ENCODE data around the gene TOPBP1. TPM values are rescaled to one million over a fixed set of nuclear protein-coding genes. Genes with fewer than 3 reads are reported as not detected.

TOPBP1 gene
- total and polyA plus RNA-seq, 2 of the 8 experiments (the other 6 are each of a cell fraction or from before 2014, with no cell fraction given) = 19.7 to 35.9 TPM

DNA sequence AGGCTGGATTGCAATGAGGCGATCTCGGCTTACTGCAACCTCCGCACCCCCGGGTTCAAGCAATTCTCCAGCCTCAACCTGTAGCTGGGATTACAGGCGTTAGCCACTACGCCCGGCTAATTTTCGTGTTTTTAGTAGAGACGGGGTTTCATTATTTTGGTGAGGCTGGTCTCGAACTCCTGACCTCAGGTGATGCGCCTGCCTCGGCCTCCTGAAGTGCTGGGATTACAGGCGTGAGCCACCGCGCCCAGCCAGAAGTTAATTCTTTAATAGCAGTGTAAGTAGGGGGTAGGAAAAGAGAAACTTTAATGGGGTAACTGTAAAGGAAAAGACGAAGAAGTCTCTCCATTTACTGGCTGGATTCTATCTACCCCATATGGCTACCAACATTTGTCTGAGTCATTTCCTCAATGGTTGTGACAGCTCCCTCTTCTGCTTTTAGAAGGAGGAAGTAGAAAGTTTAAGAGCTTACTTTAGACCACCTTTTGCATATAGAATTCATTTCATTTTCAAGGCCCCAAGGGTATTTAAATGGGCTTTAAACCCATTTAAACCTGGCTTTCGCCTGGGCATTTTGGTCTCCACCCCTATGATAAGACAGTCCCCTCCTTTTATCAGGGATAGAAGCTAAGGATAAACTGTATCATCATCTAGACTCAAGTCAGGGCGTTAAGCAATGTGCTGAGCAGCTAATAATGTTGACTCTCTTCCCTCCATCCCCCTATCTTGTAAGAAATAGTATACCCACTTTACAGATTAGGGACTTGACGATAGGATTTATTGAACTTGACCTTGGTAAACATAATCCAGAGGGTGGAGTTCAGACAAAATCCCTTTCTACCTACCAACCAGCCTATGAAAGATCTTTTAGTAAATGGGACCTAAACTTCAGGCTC lies 89.3 kb downstream of the TOPBP1 start (continued):
- no peak for TF ChIP-seq PHF8 (conservative IDR thresholded peaks at IDR 0.05; ENCODE audit: low read depth, low read length)

Measured in H1 (cell line).